SU-DHL-6 (cell line): ENCODE data around the gene POLD4.

Experiments
- EZH2phosphoT487 ChIP-seq: fragments of 200-600 bp; sonication (generic), shearing (Covaris generic); conservative IDR thresholded peaks from 2 replicates; pipeline ENCODE4 v1.6.1; 2018; ENCODE audit warnings: mild to moderate bottlenecking, antibody characterized with exemption, low read length, moderate library complexity, mixed read lengths
- TF ChIP-seq, protein P1 (sequence below): fragments of 200-600 bp; sonication (generic); IDR thresholded peaks from one replicate; pipeline ENCODE4 v1.5.1; 2017; ENCODE audit warnings: antibody characterized with exemption, mild to moderate bottlenecking, low read length, moderate library complexity; ENCODE audit not compliant: insufficient read depth, poor library complexity, severe bottlenecking

DNA sequence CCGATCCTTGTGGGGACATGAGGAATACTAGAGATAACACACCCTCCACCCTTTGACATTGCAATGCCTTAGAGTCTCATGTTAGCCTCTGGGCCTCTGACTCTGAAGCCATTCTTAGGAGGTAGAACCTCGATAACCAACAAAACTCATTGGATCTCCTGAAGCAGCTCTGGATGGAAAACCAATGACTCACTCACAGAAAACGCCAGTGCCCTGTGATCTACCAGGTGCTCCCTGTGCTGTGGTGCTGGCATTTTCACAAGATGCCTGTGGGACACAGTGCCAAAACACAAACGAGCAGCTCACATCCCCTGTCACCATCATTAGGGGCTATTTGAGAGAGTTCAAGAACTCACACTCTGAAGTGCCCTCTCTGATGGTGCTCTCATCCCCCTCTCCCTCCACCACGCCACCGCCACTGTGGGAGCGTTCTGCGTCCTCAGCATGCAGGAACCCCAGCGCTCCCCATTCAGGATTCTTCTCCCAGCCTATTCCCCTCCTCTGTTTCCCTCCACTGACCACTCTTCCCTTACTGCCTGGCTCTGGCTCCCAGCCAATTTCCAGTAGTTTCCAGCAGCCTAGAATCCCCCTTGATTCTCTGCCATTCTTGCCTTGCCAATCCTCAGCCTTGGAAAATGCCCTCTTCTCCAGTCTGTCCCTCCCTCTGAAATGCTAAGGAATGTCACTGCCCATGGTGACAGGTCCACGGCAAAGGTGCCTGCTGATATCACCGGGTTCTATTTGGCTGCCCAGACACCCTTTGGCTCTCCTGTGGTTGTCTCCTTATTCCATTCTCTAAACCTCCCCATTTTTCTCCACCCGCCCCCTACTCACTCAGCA lies 4.7 kb upstream of the POLD4 start:
- TF ChIP-seq, protein P1, sequence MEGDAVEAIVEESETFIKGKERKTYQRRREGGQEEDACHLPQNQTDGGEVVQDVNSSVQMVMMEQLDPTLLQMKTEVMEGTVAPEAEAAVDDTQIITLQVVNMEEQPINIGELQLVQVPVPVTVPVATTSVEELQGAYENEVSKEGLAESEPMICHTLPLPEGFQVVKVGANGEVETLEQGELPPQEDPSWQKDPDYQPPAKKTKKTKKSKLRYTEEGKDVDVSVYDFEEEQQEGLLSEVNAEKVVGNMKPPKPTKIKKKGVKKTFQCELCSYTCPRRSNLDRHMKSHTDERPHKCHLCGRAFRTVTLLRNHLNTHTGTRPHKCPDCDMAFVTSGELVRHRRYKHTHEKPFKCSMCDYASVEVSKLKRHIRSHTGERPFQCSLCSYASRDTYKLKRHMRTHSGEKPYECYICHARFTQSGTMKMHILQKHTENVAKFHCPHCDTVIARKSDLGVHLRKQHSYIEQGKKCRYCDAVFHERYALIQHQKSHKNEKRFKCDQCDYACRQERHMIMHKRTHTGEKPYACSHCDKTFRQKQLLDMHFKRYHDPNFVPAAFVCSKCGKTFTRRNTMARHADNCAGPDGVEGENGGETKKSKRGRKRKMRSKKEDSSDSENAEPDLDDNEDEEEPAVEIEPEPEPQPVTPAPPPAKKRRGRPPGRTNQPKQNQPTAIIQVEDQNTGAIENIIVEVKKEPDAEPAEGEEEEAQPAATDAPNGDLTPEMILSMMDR = no peak
- TF ChIP-seq EZH2phosphoT487 = no peak
